Natural killer cell (primary cell): ENCODE results near the gene NT5C2. TPM values are rescaled to one million over a fixed set of nuclear protein-coding genes. Genes with fewer than 3 reads are reported as not detected.
A peak's percentile ranks its signal among the peaks of the same experiment; 100 is the strongest.

Source experiments
- ATAC-seq, 3 donors: fragments of 150-1000 bp in 2 of 3; fragments of 200-7000 bp in 1 of 3; cut with Tn5 transposase; 1 replicate in 1 of 3; 2 replicates in 2 of 3; pipeline ENCODE4 v1.10.0; 2021; ENCODE audit warnings: mild to moderate bottlenecking in 2 of 3, moderate library complexity in 2 of 3
- DNase-seq, 2 donors: peaks; one replicate each; pipeline versions ENCODE4 v3.0.0 to v3.0.0-alpha.2; 2013 to 2021; ENCODE audit warnings: mixed read lengths in 1 of 2
- H3K27ac ChIP-seq: one replicate; pipeline ENCODE4 v1.5.1; 2013; ENCODE audit warnings: mild to moderate bottlenecking, low read length
- H3K27me3 ChIP-seq: one replicate; pipeline ENCODE4 v1.6.1; 2013; ENCODE audit warnings: low read length; ENCODE audit not compliant: control insufficient read depth, insufficient read depth
- H3K36me3 ChIP-seq: one replicate; pipeline ENCODE4 v1.6.1; 2013; ENCODE audit warnings: low read length; ENCODE audit not compliant: control insufficient read depth, insufficient read depth
- H3K4me1 ChIP-seq: one replicate; pipeline ENCODE4 v1.6.1; 2013; ENCODE audit warnings: low read length; ENCODE audit not compliant: control insufficient read depth, insufficient read depth
- H3K4me3 ChIP-seq: one replicate; pipeline ENCODE4 v1.5.1; 2013; ENCODE audit warnings: low read length
- H3K9me3 ChIP-seq: one replicate; pipeline ENCODE4 v1.6.1; 2013; ENCODE audit warnings: low read length; ENCODE audit not compliant: control insufficient read depth, insufficient read depth
- H3K27ac Mint-ChIP-seq, 2 donors: one replicate each; pipeline ENCODE4 v1.8.0; 2022; ENCODE audit warnings: mild to moderate bottlenecking in 2 of 2, mixed read lengths in 2 of 2, moderate library complexity in 1 of 2
- H3K27me3 Mint-ChIP-seq, 2 donors: one replicate each; pipeline ENCODE4 v1.8.0; 2022; ENCODE audit warnings: low read depth in 2 of 2, mixed read lengths in 2 of 2
- H3K36me3 Mint-ChIP-seq: one replicate; pipeline ENCODE4 v1.8.0; 2022; ENCODE audit warnings: mixed read lengths
- H3K4me1 Mint-ChIP-seq, 2 donors: one replicate each; pipeline ENCODE4 v1.8.0; 2022; ENCODE audit warnings: mixed read lengths in 2 of 2
- H3K4me3 Mint-ChIP-seq: one replicate; pipeline ENCODE4 v1.8.0; 2022; ENCODE audit warnings: mild to moderate bottlenecking, moderate library complexity, mixed read lengths
- H3K9me3 Mint-ChIP-seq, 2 donors: one replicate each; pipeline ENCODE4 v1.8.0; 2022; ENCODE audit warnings: mixed read lengths in 2 of 2
- CTCF ChIP-seq: fragments of 200-600 bp; IDR thresholded peaks from one replicate; pipeline ENCODE4 v1.8.0; 2022; ENCODE audit warnings: antibody characterized with exemption
- WGBS: methylation state at CpG from one replicate; pipeline ENCODE4 v1.1.7; 2013; ENCODE audit warnings: missing lambda C conversion rate; ENCODE audit not compliant: insufficient coverage; 5-methylcytosine and 5-hydroxymethylcytosine counted together
- intact Hi-C: fragments of 100-400 bp; cut with micrococcal nuclease; formaldehyde crosslinking; loops from one replicate; pipeline ENCODE4 v1.14.2; 2022
- total RNA-seq, 4 donors: library from RNA; stranded (reverse); fragments of 120-200 nt in 1 of 4; gene quantifications; one replicate each; pipeline versions ENCODE4 v1.2.3 to v1.2.4, GENCODE V29; 2013 to 2022

The NT5C2 gene
- total RNA-seq = 100 to 1,000 TPM in 1 of 3 donors, 10 to 100 TPM in 2; 84.4 to 110 (median 89.4) TPM
- 97.7 TPM for total RNA-seq (2013)

GRCh38 chr10:103193107-103193819 lies at the start of gene NT5C2:
NT5C2 (minus strand) TSS chr10:103193272; CDS start chr10:103174958, 18,314 bp downstream.
- Histone ChIP-seq H3K27ac (peak within 1 kb of the TSS; percentile 93), H3K36me3 (no peaks in the 10 kb centered on the region), H3K27me3 (no peaks in the 10 kb centered on the region), H3K9me3 (no peaks in the 10 kb centered on the region), H3K4me3 (peak within 1 kb of the TSS; percentile 96), H3K4me1 (peaks cover 26% of the 10 kb centered on the region)
- ATAC-seq (peak; percentile 87 to 90 (median 89)), DNase-seq (peak; percentile 77 to 85)
- 6% methylated on average over 62 of the region's 62 CpGs for WGBS
- intact Hi-C loops = loop anchor here (2.0 kb wide), 1 partner anchor 274 kb away; the partner anchor contains the start of gene CNNM2
- H3K4me3 Mint-ChIP-seq = peak within 1 kb of the TSS; percentile 100
- no peaks in the 10 kb centered on the region for H3K9me3 Mint-ChIP-seq
- H3K27ac Mint-ChIP-seq = peak within 1 kb of the TSS; percentile 95 to 99
- H3K4me1 Mint-ChIP-seq = peaks cover 38 to 49% of the 10 kb centered on the region in 2 donors
- no peak for TF ChIP-seq CTCF
- H3K36me3 Mint-ChIP-seq = no peaks in the 10 kb centered on the region
- H3K27me3 Mint-ChIP-seq = no peaks in the 10 kb centered on the region

- DNase-seq (peak in 1 of 2 donors; percentile 13), ATAC-seq (peak in 1 of 3 donors; percentile 38)
- no peak overlapping the region for H3K4me3 ChIP-seq
- no peak overlapping the region for H3K27ac ChIP-seq
- H3K36me3 ChIP-seq = no peaks in the 10 kb centered on the region
- H3K27me3 ChIP-seq = no peaks in the 10 kb centered on the region
- no peak for TF ChIP-seq CTCF
- H3K9me3 ChIP-seq = no peaks in the 10 kb centered on the region
- intact Hi-C loops = no loop called here
- 51% methylated on average over 7 of the region's 7 CpGs for WGBS
- no peak overlapping the region for H3K4me3 Mint-ChIP-seq
- peaks cover 0 to 4% of the 10 kb centered on the region in 2 donors for H3K27me3 Mint-ChIP-seq
- no peaks in the 10 kb centered on the region for H3K9me3 Mint-ChIP-seq
- peaks cover 14% of the 10 kb centered on the region for H3K4me1 ChIP-seq
- H3K27ac Mint-ChIP-seq = no peak overlapping the region
- H3K4me1 Mint-ChIP-seq = peaks cover 6 to 10% of the 10 kb centered on the region in 2 donors
- H3K36me3 Mint-ChIP-seq = no peaks in the 10 kb centered on the region
Measured at GRCh38 chr10:103241262-103242011, 48.4 kb upstream of the NT5C2 start.

GRCh38 chr10:103238506-103239252 lies 45.6 kb upstream of the NT5C2 start:
- no peak overlapping the region for H3K27ac ChIP-seq
- peaks cover 6% of the 10 kb centered on the region in 2 donors for H3K4me1 Mint-ChIP-seq
- H3K36me3 Mint-ChIP-seq = no peaks in the 10 kb centered on the region
- intact Hi-C loops = no loop called here
- no peaks in the 10 kb centered on the region for H3K9me3 ChIP-seq
- no peak overlapping the region for H3K4me3 ChIP-seq
- DNase-seq = no peak
- no peak for ATAC-seq
- peaks cover 0 to 7% of the 10 kb centered on the region in 2 donors for H3K27me3 Mint-ChIP-seq
- H3K27me3 ChIP-seq = no peaks in the 10 kb centered on the region
- WGBS = 92% methylated on average over 11 of the region's 11 CpGs
- no peak for TF ChIP-seq CTCF
- H3K4me1 ChIP-seq = peaks cover 14% of the 10 kb centered on the region
- no peaks in the 10 kb centered on the region for H3K36me3 ChIP-seq
- H3K4me3 Mint-ChIP-seq = no peak overlapping the region
- H3K27ac Mint-ChIP-seq = no peak overlapping the region
- H3K9me3 Mint-ChIP-seq = no peaks in the 10 kb centered on the region
